ENCODE measurements around the gene PTPRM. TPM values are rescaled to one million over a fixed set of nuclear protein-coding genes. Genes with fewer than 3 reads are reported as not detected.

The PTPRM gene
- total and polyA plus RNA-seq, 5 donors from 2014 or later = 1.1 to 4.6 (median 3.6) TPM

- no peaks in the 10 kb centered on the region for H3K27me3 ChIP-seq (ENCODE audit: control insufficient read depth, insufficient read depth, low read length)
- Mint-ChIP-seq H3K27ac (no peak overlapping the region), H3K4me1 (peaks cover 0 to 5% (median 0%) of the 10 kb centered on the region in 4 donors), H3K9me3 (peaks cover 0 to 11% (median 4%) of the 10 kb centered on the region in 7 donors), H3K4me3 (no peak overlapping the region), H3K36me3 (no peaks in the 10 kb centered on the region), H3K27me3 (no peaks in the 10 kb centered on the region)
- H3K27ac ChIP-seq (ENCODE audit: insufficient read depth, low read length, poor library complexity, severe bottlenecking) = no peak overlapping the region
- ATAC-seq (ENCODE audit: low read depth in 2 of 2) (no peak), DNase-seq (no peak)
- H3K9me3 ChIP-seq (ENCODE audit: control insufficient read depth in 2 of 2, low read length in 2 of 2) = no peaks in the 10 kb centered on the region
- H3K4me3 ChIP-seq (ENCODE audit: low read depth, low read length) = no peak overlapping the region
- no peaks in the 10 kb centered on the region for H3K36me3 ChIP-seq (ENCODE audit: control insufficient read depth, insufficient read depth, low read length)
- H3K4me1 ChIP-seq (ENCODE audit: control insufficient read depth, insufficient read depth, low read length, poor library complexity, severe bottlenecking) = no peaks in the 10 kb centered on the region
These were observed 181.9 kb downstream of the PTPRM start for GRCh38 chr18:7749008-7749405.

- ATAC-seq (ENCODE audit: low read depth in 2 of 2) (no peak), DNase-seq (no peak)
- Mint-ChIP-seq H3K36me3 (no peaks in the 10 kb centered on the region), H3K9me3 (peaks cover 0 to 11% (median 7%) of the 10 kb centered on the region in 7 donors), H3K27me3 (no peaks in the 10 kb centered on the region), H3K4me1 (peaks cover 0 to 5% (median 0%) of the 10 kb centered on the region in 4 donors), H3K27ac (peak overlapping the region in 1 of 3 donors; percentile 6), H3K4me3 (no peak overlapping the region)
- Histone ChIP-seq H3K36me3 (ENCODE audit: control insufficient read depth, insufficient read depth, low read length) (no peaks in the 10 kb centered on the region), H3K4me3 (ENCODE audit: low read depth, low read length) (no peak overlapping the region), H3K27ac (ENCODE audit: insufficient read depth, low read length, poor library complexity, severe bottlenecking) (no peak overlapping the region), H3K4me1 (ENCODE audit: control insufficient read depth, insufficient read depth, low read length, poor library complexity, severe bottlenecking) (no peaks in the 10 kb centered on the region), H3K9me3 (ENCODE audit: control insufficient read depth in 2 of 2, low read length in 2 of 2) (no peaks in the 10 kb centered on the region), H3K27me3 (ENCODE audit: control insufficient read depth, insufficient read depth, low read length) (no peaks in the 10 kb centered on the region)
These were observed 182.4 kb downstream of the PTPRM start for GRCh38 chr18:7749510-7749981.

- Mint-ChIP-seq H3K4me1 (peaks cover 0 to 5% (median 0%) of the 10 kb centered on the region in 4 donors), H3K9me3 (peaks cover 0 to 11% (median 7%) of the 10 kb centered on the region in 7 donors), H3K27ac (no peak overlapping the region), H3K4me3 (no peak overlapping the region), H3K36me3 (no peaks in the 10 kb centered on the region), H3K27me3 (no peaks in the 10 kb centered on the region)
- no peaks in the 10 kb centered on the region for H3K27me3 ChIP-seq (ENCODE audit: control insufficient read depth, insufficient read depth, low read length)
- no peak overlapping the region for H3K4me3 ChIP-seq (ENCODE audit: low read depth, low read length)
- DNase-seq (no peak), ATAC-seq (ENCODE audit: low read depth in 2 of 2) (no peak)
- H3K4me1 ChIP-seq (ENCODE audit: control insufficient read depth, insufficient read depth, low read length, poor library complexity, severe bottlenecking) = no peaks in the 10 kb centered on the region
- H3K9me3 ChIP-seq (ENCODE audit: control insufficient read depth in 2 of 2, low read length in 2 of 2) = no peaks in the 10 kb centered on the region
- H3K36me3 ChIP-seq (ENCODE audit: control insufficient read depth, insufficient read depth, low read length) = no peaks in the 10 kb centered on the region
- no peak overlapping the region for H3K27ac ChIP-seq (ENCODE audit: insufficient read depth, low read length, poor library complexity, severe bottlenecking)
These were observed 183.1 kb downstream of the PTPRM start for GRCh38 chr18:7750095-7750663.

- H3K27ac Mint-ChIP-seq = no peak overlapping the region
- no peaks in the 10 kb centered on the region for H3K27me3 Mint-ChIP-seq
These were observed 183.8 kb downstream of the PTPRM start for GRCh38 chr18:7750966-7751365.

GRCh38 chr18:7754258-7754657, 187.1 kb downstream of the PTPRM start:
- H3K4me3 Mint-ChIP-seq = no peak overlapping the region
- Histone ChIP-seq H3K4me1 (ENCODE audit: control insufficient read depth, insufficient read depth, low read length, poor library complexity, severe bottlenecking) (no peaks in the 10 kb centered on the region), H3K27me3 (ENCODE audit: control insufficient read depth, insufficient read depth, low read length) (no peaks in the 10 kb centered on the region), H3K4me3 (ENCODE audit: low read depth, low read length) (no peak overlapping the region), H3K27ac (ENCODE audit: insufficient read depth, low read length, poor library complexity, severe bottlenecking) (no peak overlapping the region), H3K36me3 (ENCODE audit: control insufficient read depth, insufficient read depth, low read length) (no peaks in the 10 kb centered on the region), H3K9me3 (ENCODE audit: control insufficient read depth in 2 of 2, low read length in 2 of 2) (no peaks in the 10 kb centered on the region)
- DNase-seq (no peak), ATAC-seq (ENCODE audit: low read depth in 2 of 2) (no peak)
- peaks cover 0 to 9% (median 0%) of the 10 kb centered on the region in 7 donors for H3K9me3 Mint-ChIP-seq
- no peaks in the 10 kb centered on the region for H3K36me3 Mint-ChIP-seq
- no peaks in the 10 kb centered on the region for H3K4me1 Mint-ChIP-seq
- H3K27me3 Mint-ChIP-seq = no peaks in the 10 kb centered on the region
- no peak overlapping the region for H3K27ac Mint-ChIP-seq

More at GRCh38 chr18:7750966-7751365, 183.8 kb downstream of the PTPRM start:
- ATAC-seq (ENCODE audit: low read depth in 2 of 2) (no peak), DNase-seq (no peak)
- Mint-ChIP-seq H3K36me3 (no peaks in the 10 kb centered on the region), H3K9me3 (peaks cover 0 to 7% (median 1%) of the 10 kb centered on the region in 7 donors), H3K4me3 (no peak overlapping the region), H3K4me1 (no peaks in the 10 kb centered on the region)
- Histone ChIP-seq H3K36me3 (ENCODE audit: control insufficient read depth, insufficient read depth, low read length) (no peaks in the 10 kb centered on the region), H3K9me3 (ENCODE audit: control insufficient read depth in 2 of 2, low read length in 2 of 2) (no peaks in the 10 kb centered on the region), H3K27ac (ENCODE audit: insufficient read depth, low read length, poor library complexity, severe bottlenecking) (no peak overlapping the region), H3K4me1 (ENCODE audit: control insufficient read depth, insufficient read depth, low read length, poor library complexity, severe bottlenecking) (no peaks in the 10 kb centered on the region), H3K27me3 (ENCODE audit: control insufficient read depth, insufficient read depth, low read length) (no peaks in the 10 kb centered on the region), H3K4me3 (ENCODE audit: low read depth, low read length) (no peak overlapping the region)

- DNase-seq = no peak
- Histone ChIP-seq H3K9me3 (ENCODE audit: control insufficient read depth in 2 of 2, low read length in 2 of 2) (no peaks in the 10 kb centered on the region), H3K27ac (ENCODE audit: insufficient read depth, low read length, poor library complexity, severe bottlenecking) (no peak overlapping the region), H3K4me1 (ENCODE audit: control insufficient read depth, insufficient read depth, low read length, poor library complexity, severe bottlenecking) (no peaks in the 10 kb centered on the region), H3K27me3 (ENCODE audit: control insufficient read depth, insufficient read depth, low read length) (no peaks in the 10 kb centered on the region), H3K4me3 (ENCODE audit: low read depth, low read length) (no peak overlapping the region), H3K36me3 (ENCODE audit: control insufficient read depth, insufficient read depth, low read length) (no peaks in the 10 kb centered on the region)
- no peak overlapping the region for H3K4me3 Mint-ChIP-seq
- H3K4me1 Mint-ChIP-seq = no peaks in the 10 kb centered on the region
- H3K9me3 Mint-ChIP-seq = peaks cover 0 to 9% (median 0%) of the 10 kb centered on the region in 7 donors
- H3K36me3 Mint-ChIP-seq = no peaks in the 10 kb centered on the region
- no peak for ATAC-seq (ENCODE audit: low read depth in 2 of 2)
- no peaks in the 10 kb centered on the region for H3K27me3 Mint-ChIP-seq
- no peak overlapping the region for H3K27ac Mint-ChIP-seq
These were observed 187.6 kb downstream of the PTPRM start for GRCh38 chr18:7754725-7755181.

GRCh38 chr18:7755753-7756475, 188.8 kb downstream of the PTPRM start:
- Histone ChIP-seq H3K4me1 (ENCODE audit: control insufficient read depth, insufficient read depth, low read length, poor library complexity, severe bottlenecking) (no peaks in the 10 kb centered on the region), H3K9me3 (ENCODE audit: control insufficient read depth in 2 of 2, low read length in 2 of 2) (no peaks in the 10 kb centered on the region), H3K27me3 (ENCODE audit: control insufficient read depth, insufficient read depth, low read length) (no peaks in the 10 kb centered on the region), H3K27ac (ENCODE audit: insufficient read depth, low read length, poor library complexity, severe bottlenecking) (no peak overlapping the region), H3K36me3 (ENCODE audit: control insufficient read depth, insufficient read depth, low read length) (no peaks in the 10 kb centered on the region), H3K4me3 (ENCODE audit: low read depth, low read length) (no peak overlapping the region)
- Mint-ChIP-seq H3K27me3 (no peaks in the 10 kb centered on the region), H3K9me3 (peaks cover 0 to 9% (median 0%) of the 10 kb centered on the region in 7 donors), H3K4me1 (no peaks in the 10 kb centered on the region), H3K27ac (no peak overlapping the region), H3K4me3 (peak overlapping the region in 1 of 4 donors; percentile 45), H3K36me3 (no peaks in the 10 kb centered on the region)
- no peak for DNase-seq
- no peak for ATAC-seq (ENCODE audit: low read depth in 2 of 2)
